DND-41 (cell line): Measurements from ENCODE around the gene RNPEPL1.

Experiments
- ATAC-seq: fragments of 200-7000 bp; cut with Tn5 transposase; 3 replicates; pipeline ENCODE4 v1.9.1; 2021; ENCODE audit warnings: low read depth; ENCODE audit not compliant: insufficient read depth
- DNase-seq: peaks from one replicate; pipeline ENCODE4 v3.0.0-alpha.2; 2020
- H2AFZ ChIP-seq: 2 replicates; pipeline ENCODE4 v1.6.0; 2012; ENCODE audit warnings: low read depth, low read length
- H3K27ac ChIP-seq: 2 replicates; pipeline ENCODE4 v1.5.1; 2012; ENCODE audit warnings: low read length, inconsistent platforms
- H3K27me3 ChIP-seq: fragments of 200-600 bp; sonication (generic); 2 replicates; pipeline ENCODE4 v1.6.0; 2012; ENCODE audit warnings: low read length, mild to moderate bottlenecking, inconsistent platforms; ENCODE audit not compliant: insufficient read depth, poor library complexity
- H3K36me3 ChIP-seq: 2 replicates; pipeline ENCODE4 v1.5.1; 2012; ENCODE audit warnings: low read length, inconsistent platforms; ENCODE audit not compliant: insufficient read depth
- H3K4me1 ChIP-seq: 2 replicates; pipeline ENCODE4 v1.5.1; 2012; ENCODE audit warnings: mild to moderate bottlenecking, low read length; ENCODE audit not compliant: insufficient read depth
- H3K4me2 ChIP-seq: 2 replicates; pipeline ENCODE4 v1.6.0; 2012; ENCODE audit warnings: mild to moderate bottlenecking, moderate library complexity, low read length, inconsistent platforms; ENCODE audit not compliant: insufficient read depth
- H3K4me3 ChIP-seq, 2 experiments: fragments of 200-600 bp in 1 of 2; shearing (Covaris generic) in 1 of 2; 2 replicates each; pipeline ENCODE4 v1.5.1; 2012 to 2016; ENCODE audit warnings: inconsistent platforms in 2 of 2, low read length in 2 of 2, mild to moderate bottlenecking in 2 of 2, low read depth in 1 of 2, moderate library complexity in 1 of 2
- H3K79me2 ChIP-seq: 2 replicates; pipeline ENCODE4 v1.6.0; 2012; ENCODE audit warnings: low read length, inconsistent platforms; ENCODE audit not compliant: insufficient read depth
- H3K9ac ChIP-seq: 2 replicates; pipeline ENCODE4 v1.6.0; 2012; ENCODE audit warnings: low read depth, mild to moderate bottlenecking, inconsistent platforms, low read length, moderate library complexity
- H3K9me3 ChIP-seq: 2 replicates; pipeline ENCODE4 v1.5.1; 2012; ENCODE audit warnings: low read length, moderate library complexity, mild to moderate bottlenecking, inconsistent platforms; ENCODE audit not compliant: insufficient read depth, severe bottlenecking
- H4K20me1 ChIP-seq: 2 replicates; pipeline ENCODE4 v1.6.0; 2012; ENCODE audit warnings: low read length; ENCODE audit not compliant: insufficient read depth
- CTCF ChIP-seq: IDR thresholded peaks from 2 replicates; pipeline ENCODE4 v1.5.1; 2012; ENCODE audit warnings: borderline replicate concordance, low read length, moderate library complexity, mild to moderate bottlenecking; ENCODE audit not compliant: poor library complexity, severe bottlenecking; ENCODE audit errors: extremely low read depth
- EZH2 ChIP-seq: IDR thresholded peaks from 3 replicates; pipeline ENCODE4 v1.6.1; 2012; ENCODE audit warnings: borderline replicate concordance, low read depth, mild to moderate bottlenecking, moderate library complexity, low read length, inconsistent platforms; ENCODE audit not compliant: severe bottlenecking

RNPEPL1 gene

GRCh38 chr2:240588006-240588655, 19.8 kb downstream of the RNPEPL1 start:
- H3K9ac ChIP-seq, result peak overlapping the region; percentile 68
- H3K9me3 ChIP-seq, result no peaks in the 10 kb centered on the region
- DNase-seq (no peak), ATAC-seq (no peak)
- H3K4me3 ChIP-seq, result peak overlapping the region in 1 of 2 experiments; percentile 72; a peak in 3 of 4 replicates
- peaks cover 80% of the 10 kb centered on the region for H4K20me1 ChIP-seq
- H2AFZ ChIP-seq, result no peak overlapping the region
- peak overlapping the region; percentile 50; the same call in 1 of the 2 replicates for H3K27ac ChIP-seq
- peak overlapping the region; percentile 97 for H3K4me2 ChIP-seq
- H3K36me3 ChIP-seq, result peaks cover 46% of the 10 kb centered on the region
- TF ChIP-seq CTCF (no peak), EZH2 (no peak)
- peaks cover 95% of the 10 kb centered on the region for H3K79me2 ChIP-seq
- peaks cover 48% of the 10 kb centered on the region for H3K4me1 ChIP-seq
- no peaks in the 10 kb centered on the region for H3K27me3 ChIP-seq

GRCh38 chr2:240588669-240589068, 20.4 kb downstream of the RNPEPL1 start:
- Histone ChIP-seq H3K79me2 (peaks cover 95% of the 10 kb centered on the region), H4K20me1 (peaks cover 82% of the 10 kb centered on the region), H3K4me1 (peaks cover 43% of the 10 kb centered on the region), H3K27me3 (no peaks in the 10 kb centered on the region), H3K36me3 (peaks cover 46% of the 10 kb centered on the region), H2AFZ (no peak overlapping the region), H3K27ac (0 out of 2 replicates have a peak overlapping the region, but pooled peaks have one; percentile 50), H3K4me3 (peak overlapping the region in 1 of 2 experiments; percentile 72; a peak in 2 of 4 replicates), H3K9me3 (no peaks in the 10 kb centered on the region), H3K4me2 (peak overlapping the region; percentile 97), H3K9ac (peak overlapping the region; percentile 68)
- TF ChIP-seq CTCF (no peak), EZH2 (no peak)
- ATAC-seq (no peak), DNase-seq (no peak)

GRCh38 chr2:240589375-240589774, 21.1 kb downstream of the RNPEPL1 start:
- H3K36me3 ChIP-seq, result peaks cover 52% of the 10 kb centered on the region

More at GRCh38 chr2:240589375-240589774, 21.1 kb downstream of the RNPEPL1 start:
- ATAC-seq (no peak), DNase-seq (no peak)
- no peak overlapping the region for H3K4me3 ChIP-seq
- H2AFZ ChIP-seq, result no peak overlapping the region
- H4K20me1 ChIP-seq, result peaks cover 89% of the 10 kb centered on the region
- H3K4me2 ChIP-seq, result 0 out of 2 replicates have a peak overlapping the region, but pooled peaks have one; percentile 97
- no peak for TF ChIP-seq CTCF
- TF ChIP-seq EZH2, result no peak
- no peaks in the 10 kb centered on the region for H3K9me3 ChIP-seq
- peaks cover 93% of the 10 kb centered on the region for H3K79me2 ChIP-seq
- H3K27ac ChIP-seq, result no peak overlapping the region
- H3K9ac ChIP-seq, result no peak overlapping the region
- H3K27me3 ChIP-seq, result no peaks in the 10 kb centered on the region
- H3K4me1 ChIP-seq, result peaks cover 36% of the 10 kb centered on the region
